Effector CD4-positive, alpha-beta T cell (primary cell): ENCODE measurements around the gene MACROD2.

Experiments used
- DNase-seq: peaks from one replicate; pipeline ENCODE4 v3.0.0-alpha.2; 2020

Gene MACROD2

GRCh38 chr20:15812696-15813095, 1817.4 kb downstream of the MACROD2 start:
- DNase-seq: no peak

- DNase-seq: no peak
Measured at GRCh38 chr20:15814360-15814759, 1819.0 kb downstream of the MACROD2 start.

- no peak for DNase-seq
Measured at GRCh38 chr20:15814911-15815310, 1819.6 kb downstream of the MACROD2 start.

GRCh38 chr20:15817351-15817750, 1822.0 kb downstream of the MACROD2 start:
- DNase-seq: no peak

GRCh38 chr20:15818651-15819071, 1823.3 kb downstream of the MACROD2 start:
- no peak for DNase-seq

GRCh38 chr20:15823718-15824117, 1828.4 kb downstream of the MACROD2 start:
- DNase-seq: no peak

- DNase-seq: no peak
Measured at GRCh38 chr20:15827628-15828027, 1832.3 kb downstream of the MACROD2 start.

GRCh38 chr20:15831201-15831600, 1835.9 kb downstream of the MACROD2 start:
- no peak for DNase-seq

GRCh38 chr20:15832512-15832911, 1837.2 kb downstream of the MACROD2 start:
- no peak for DNase-seq

- DNase-seq: no peak
Measured at GRCh38 chr20:15834857-15835256, 1839.5 kb downstream of the MACROD2 start.

- no peak for DNase-seq
Measured at GRCh38 chr20:15835811-15836210, 1840.5 kb downstream of the MACROD2 start.

- no peak for DNase-seq
Measured at GRCh38 chr20:15836634-15837033, 1841.3 kb downstream of the MACROD2 start.

GRCh38 chr20:15837563-15837962, 1842.2 kb downstream of the MACROD2 start:
- no peak for DNase-seq

GRCh38 chr20:15838466-15838865, 1843.2 kb downstream of the MACROD2 start:
- DNase-seq: no peak

- no peak for DNase-seq
Measured at GRCh38 chr20:15840636-15841301, 1845.5 kb downstream of the MACROD2 start.

- DNase-seq: no peak
Measured at GRCh38 chr20:15842872-15843271, 1847.6 kb downstream of the MACROD2 start.

- no peak for DNase-seq
Measured at GRCh38 chr20:15843777-15844176, 1848.5 kb downstream of the MACROD2 start.

GRCh38 chr20:15847196-15847784, 1852.0 kb downstream of the MACROD2 start:
- no peak for DNase-seq

- no peak for DNase-seq
Measured at GRCh38 chr20:15848126-15848525, 1852.8 kb downstream of the MACROD2 start.

GRCh38 chr20:15848995-15849610, 1853.8 kb downstream of the MACROD2 start:
- DNase-seq: no peak

- no peak for DNase-seq
Measured at GRCh38 chr20:15851576-15852215, 1856.4 kb downstream of the MACROD2 start.

GRCh38 chr20:15854911-15855310, 1859.6 kb downstream of the MACROD2 start:
- DNase-seq: no peak

- no peak for DNase-seq
Measured at GRCh38 chr20:15857173-15857784, 1862.0 kb downstream of the MACROD2 start.
